Omental fat pad (tissue), 4 donors: ENCODE results near the gene KLHDC2. TPM values are rescaled to one million over a fixed set of nuclear protein-coding genes. Genes with fewer than 3 reads are reported as not detected.
"Not testable (repeated sequence)": the region's sequence is repeated elsewhere in the genome, so short reads cannot be mapped to it uniquely, and the experiment has no call there.

ENCODE experiments used
- ATAC-seq: fragments of 150-250 bp; one replicate; pipeline ENCODE4 v1.9.1; 2016; ENCODE audit warnings: mild to moderate bottlenecking, moderate library complexity; ENCODE audit not compliant: low FRiP score
- DNase-seq: peaks from one replicate; pipeline ENCODE4 v3.0.0-alpha.2; 2019; ENCODE audit warnings: low spot score
- CTCF ChIP-seq, 3 donors: fragments of 450-650 bp; IDR thresholded peaks; one replicate each; pipeline ENCODE4 v1.5.1; 2016 to 2017; ENCODE audit warnings: antibody characterized with exemption in 3 of 3, mild to moderate bottlenecking in 3 of 3, moderate library complexity in 2 of 3
- total RNA-seq, 4 donors: library from RNA; depleted of rRNA; stranded (reverse); fragments of >200 nt; gene quantifications; one replicate each; pipeline ENCODE4 v1.1.0, GENCODE V29; 2016

Gene KLHDC2, protein sequence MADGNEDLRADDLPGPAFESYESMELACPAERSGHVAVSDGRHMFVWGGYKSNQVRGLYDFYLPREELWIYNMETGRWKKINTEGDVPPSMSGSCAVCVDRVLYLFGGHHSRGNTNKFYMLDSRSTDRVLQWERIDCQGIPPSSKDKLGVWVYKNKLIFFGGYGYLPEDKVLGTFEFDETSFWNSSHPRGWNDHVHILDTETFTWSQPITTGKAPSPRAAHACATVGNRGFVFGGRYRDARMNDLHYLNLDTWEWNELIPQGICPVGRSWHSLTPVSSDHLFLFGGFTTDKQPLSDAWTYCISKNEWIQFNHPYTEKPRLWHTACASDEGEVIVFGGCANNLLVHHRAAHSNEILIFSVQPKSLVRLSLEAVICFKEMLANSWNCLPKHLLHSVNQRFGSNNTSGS
- 10 to 100 TPM; 30.5 to 82.4 (median 50.6) TPM for total RNA-seq

- no peak for TF ChIP-seq CTCF (IDR thresholded peaks at IDR 0.05)
- peak; percentile 46 for DNase-seq
- peak; percentile 95 for ATAC-seq
Observed at GRCh38 chr14:49767571-49768300, at the start of gene KLHDC2. TSS of gene KLHDC2 (plus strand) at chr14:49768153. CDS start at chr14:49768469, 316 bp downstream.

DNA sequence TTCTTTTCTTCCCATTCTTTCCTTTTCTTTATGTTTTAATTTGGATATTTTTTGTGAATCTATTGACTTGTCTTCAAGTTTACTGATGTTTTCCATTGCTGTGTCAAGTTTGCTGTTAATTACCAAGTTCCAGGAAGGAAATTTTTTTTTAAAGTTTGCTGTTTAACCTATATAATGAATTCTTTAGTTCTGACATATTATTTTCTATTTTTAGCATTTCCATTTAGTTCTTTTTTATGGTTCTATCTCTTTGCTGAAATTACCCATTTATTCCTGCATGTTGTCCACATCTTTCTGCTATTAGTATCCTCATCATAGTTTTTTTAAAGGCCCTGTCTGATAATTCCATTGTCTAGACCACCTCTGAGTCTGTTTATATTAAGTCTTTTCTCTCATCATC, 47.2 kb upstream of the KLHDC2 start:
- no peak for TF ChIP-seq CTCF (IDR thresholded peaks at IDR 0.05)
- no peak for ATAC-seq
- no peak for DNase-seq

DNA sequence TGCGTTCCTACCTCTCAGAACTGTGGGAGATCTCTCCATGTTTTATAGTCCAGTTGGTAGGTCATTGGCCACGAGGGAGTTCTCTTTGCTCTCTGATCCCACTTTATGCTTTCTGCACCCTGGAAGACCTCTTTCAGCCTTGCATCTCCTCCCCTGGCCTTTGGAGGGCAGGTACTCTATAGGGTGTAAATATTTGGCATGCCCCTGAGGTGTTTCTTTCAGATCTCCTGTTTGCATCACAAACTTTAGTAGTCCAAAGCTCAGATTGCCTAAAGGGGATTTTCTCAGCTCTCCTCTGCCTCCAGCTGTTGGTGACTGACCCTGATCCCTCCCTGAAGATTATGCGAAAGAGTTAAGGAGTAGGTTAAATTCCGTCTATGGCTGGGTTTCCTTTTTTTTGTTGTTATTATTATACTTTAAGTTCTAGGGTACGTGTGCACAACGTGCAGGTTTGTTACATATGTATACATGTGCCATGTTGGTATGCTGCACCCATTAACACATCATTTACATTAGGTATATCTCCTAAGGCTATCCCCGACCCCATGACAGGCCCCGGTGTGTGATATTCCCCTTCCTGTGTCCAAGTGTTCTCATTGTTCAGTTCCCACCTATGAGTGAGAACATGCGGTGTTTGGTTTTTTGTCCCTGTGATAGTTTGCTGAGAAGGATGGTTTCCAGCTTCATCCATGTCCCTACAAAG, 46.1 kb upstream of the KLHDC2 start:
- not testable (repeated sequence) for ATAC-seq, DNase-seq

DNA sequence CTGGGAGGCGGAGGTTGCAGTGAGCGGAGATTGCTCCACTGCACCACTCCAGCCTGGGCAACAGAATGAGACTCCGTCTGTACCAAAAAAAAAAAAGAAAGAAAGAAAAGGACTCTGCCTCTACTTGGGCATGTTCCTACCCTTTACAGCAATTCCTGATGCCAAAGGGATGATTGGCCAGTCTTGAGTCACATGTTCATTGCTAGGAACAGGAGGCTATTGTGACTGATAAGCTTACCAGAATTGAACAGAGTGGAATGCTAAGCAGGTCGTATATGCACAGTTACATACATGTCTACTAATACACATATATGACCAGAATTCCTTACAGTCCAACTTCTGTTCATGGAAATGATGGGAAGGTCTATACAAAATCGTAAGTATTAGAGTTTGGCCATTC, 40.8 kb upstream of the KLHDC2 start:
- TF ChIP-seq CTCF (IDR thresholded peaks at IDR 0.05) = no peak
- ATAC-seq (no peak), DNase-seq (no peak)

GRCh38 chr14:49732896-49733295, 35.1 kb upstream of the KLHDC2 start:
- DNase-seq (no peak), ATAC-seq (no peak)
- TF ChIP-seq CTCF (IDR thresholded peaks at IDR 0.05) = no peak

- ATAC-seq (no peak), DNase-seq (no peak)
- no peak for TF ChIP-seq CTCF (IDR thresholded peaks at IDR 0.05)
Observed at GRCh38 chr14:49733836-49734235, 34.1 kb upstream of the KLHDC2 start.

GRCh38 chr14:49735669-49736068, 32.3 kb upstream of the KLHDC2 start:
- not testable (repeated sequence) for ATAC-seq, DNase-seq
